HCT116 (cell line): Measurements from ENCODE around the gene BARX1. TPM values are rescaled to one million over a fixed set of nuclear protein-coding genes. Genes with fewer than 3 reads are reported as not detected.
"Not testable (repeated sequence)": the region's sequence is repeated elsewhere in the genome, so short reads cannot be mapped to it uniquely, and the experiment has no call there.

ENCODE experiments used
- ATAC-seq: fragments of 200-7000 bp; cut with Tn5 transposase; 2 replicates; pipeline ENCODE4 v1.9.1; 2020; ENCODE audit warnings: mild to moderate bottlenecking, moderate library complexity
- BruUV-seq: library from RNA; stranded (reverse); fragments of 400-500 nt; replicated peaks from 2 replicates; lab custom pipeline; 2021; lab: Mats Ljungman, UMichigan
- CTCF ChIA-PET: fragments of 300-600 bp; sonication (Branson Sonifier 250); formaldehyde crosslinking; loops from one replicate; lab custom pipeline; 2021; ENCODE audit warnings: antibody characterized with exemption; lab: Charles Lee
- POLR2A ChIA-PET: fragments of 300-600, 350-600 bp; sonication (Branson Sonifier 250); formaldehyde crosslinking; loops from one replicate; lab custom pipeline; 2021; ENCODE audit warnings: antibody characterized with exemption; lab: Charles Lee
- RAD21 ChIA-PET, 2 experiments: fragments of 300-600 bp; sonication (Branson Sonifier 250); formaldehyde crosslinking; loops; one replicate each; lab custom pipeline; 2023; ENCODE audit warnings: low total read pairs in 2 of 2; ENCODE audit not compliant: uncharacterized antibody in 2 of 2, unreplicated experiment in 2 of 2, low non-redundant PET in 1 of 2; lab: Charles Lee
- DNase-seq: peaks from one replicate; pipeline ENCODE4 v3.0.0-alpha.2; 2010; ENCODE audit warnings: low read depth, low spot score
- H2AFZ ChIP-seq: fragments of 200-600 bp; shearing (Covaris generic), sonication (generic); 2 replicates; pipeline ENCODE4 v1.6.1; 2017; ENCODE audit warnings: low read depth, mixed run types, mixed read lengths, antibody characterized with exemption, low read length; ENCODE audit not compliant: poor library complexity, severe bottlenecking
- H3K27ac ChIP-seq: 2 replicates; pipeline ENCODE4 v1.5.1; 2012; ENCODE audit warnings: low read depth, low read length
- H3K27me3 ChIP-seq: fragments of 200-600 bp; sonication (generic); 2 replicates; pipeline ENCODE4 v1.6.1; 2016; ENCODE audit warnings: mixed run types, low read length, mixed read lengths; ENCODE audit not compliant: insufficient read depth
- H3K36me3 ChIP-seq, 2 experiments: fragments of 200-500 bp in 1 of 2; fragments of 200-600 bp in 1 of 2; sonication (Bioruptor generic) in 1 of 2; sonication (generic) in 1 of 2; 2 replicates each; pipeline versions ENCODE4 v1.5.1 to v1.6.1; 2014 to 2016; ENCODE audit warnings: low read length in 2 of 2, inconsistent platforms in 1 of 2, mixed read lengths in 1 of 2, mixed run types in 1 of 2; ENCODE audit not compliant: insufficient read depth in 2 of 2, control insufficient read depth in 1 of 2
- H3K4me1 ChIP-seq, 2 experiments: fragments of 200-600 bp in 1 of 2; sonication (generic) in 1 of 2; 2 replicates each; pipeline versions ENCODE4 v1.5.1 to v1.6.1; 2012 to 2017; ENCODE audit warnings: low read length in 2 of 2, inconsistent platforms in 1 of 2, mild to moderate bottlenecking in 1 of 2, mixed read lengths in 1 of 2, mixed run types in 1 of 2, moderate library complexity in 1 of 2; ENCODE audit not compliant: insufficient read depth in 2 of 2, control insufficient read depth in 1 of 2
- H3K4me2 ChIP-seq: fragments of 200-600 bp; sonication (generic); 2 replicates; pipeline ENCODE4 v1.6.1; 2017; ENCODE audit warnings: mixed run types, low read length, mixed read lengths
- H3K4me3 ChIP-seq, 2 experiments: fragments of 200-600 bp in 1 of 2; sonication (generic) in 1 of 2; replicated peaks in 1 of 2; 2 replicates each; pipeline ENCODE4 v1.5.1; 2011 to 2016; ENCODE audit warnings: low read length in 2 of 2, control low read depth in 1 of 2, low read depth in 1 of 2, mild to moderate bottlenecking in 1 of 2, mixed read lengths in 1 of 2, mixed run types in 1 of 2
- H3K79me2 ChIP-seq: fragments of 200-600 bp; sonication (generic); 2 replicates; pipeline ENCODE4 v1.6.1; 2017; ENCODE audit warnings: mild to moderate bottlenecking, mixed run types, low read length, moderate library complexity, mixed read lengths; ENCODE audit not compliant: insufficient read depth
- H3K9ac ChIP-seq: fragments of 200-600 bp; sonication (generic); 2 replicates; pipeline ENCODE4 v1.6.1; 2016; ENCODE audit warnings: low read length, mixed read lengths
- H3K9me2 ChIP-seq: fragments of 200-600 bp; sonication (generic), shearing (Covaris generic); 2 replicates; pipeline ENCODE4 v1.6.1; 2017; ENCODE audit warnings: mixed run types, mild to moderate bottlenecking, moderate library complexity; ENCODE audit not compliant: insufficient read depth
- H3K9me3 ChIP-seq, 2 experiments: fragments of 200-500 bp in 1 of 2; fragments of 200-600 bp in 1 of 2; sonication (Bioruptor generic) in 1 of 2; sonication (generic) in 1 of 2; 2 replicates each; pipeline ENCODE4 v1.6.1; 2014 to 2017; ENCODE audit warnings: low read length in 2 of 2, mixed read lengths in 2 of 2, inconsistent platforms in 1 of 2, low read depth in 1 of 2, mild to moderate bottlenecking in 1 of 2, mixed run types in 1 of 2, moderate library complexity in 1 of 2; ENCODE audit not compliant: control insufficient read depth in 1 of 2, insufficient read depth in 1 of 2
- H4K20me1 ChIP-seq: fragments of 200-600 bp; sonication (generic), shearing (Covaris generic); 2 replicates; pipeline ENCODE4 v1.6.1; 2017; ENCODE audit warnings: mixed run types, mild to moderate bottlenecking, moderate library complexity; ENCODE audit not compliant: insufficient read depth
- EZH2phosphoT487 ChIP-seq: fragments of 200-600 bp; IDR thresholded peaks from 2 replicates; pipeline ENCODE4 v1.6.1; 2018; ENCODE audit warnings: antibody characterized with exemption, borderline replicate concordance
- JUND ChIP-seq: IDR thresholded peaks from 2 replicates; pipeline ENCODE4 v1.6.1; 2012
- POLR2A ChIP-seq: IDR thresholded peaks from 2 replicates; pipeline ENCODE4 v1.7.0; 2011; ENCODE audit warnings: borderline replicate concordance; ENCODE audit not compliant: insufficient read depth, insufficient read length; ENCODE audit errors: extremely low read depth
- RAD21 ChIP-seq: IDR thresholded peaks from 2 replicates; pipeline ENCODE4 v1.6.1; 2012; ENCODE audit warnings: low read depth, mild to moderate bottlenecking
- REST ChIP-seq: IDR thresholded peaks from 2 replicates; pipeline ENCODE4 v1.6.1; 2012; ENCODE audit warnings: low read depth
- SIN3A ChIP-seq: IDR thresholded peaks from 2 replicates; pipeline ENCODE4 v1.6.1; 2012; ENCODE audit warnings: low read depth
- SRF ChIP-seq: IDR thresholded peaks from 2 replicates; pipeline ENCODE4 v1.6.1; 2012; ENCODE audit warnings: low read depth
- intact Hi-C: fragments of 100-400 bp; cut with micrococcal nuclease; formaldehyde crosslinking; loops from 2 replicates; pipeline ENCODE4 v1.10.0; 2022
- total RNA-seq: library from RNA; stranded (reverse); gene quantifications from one replicate; pipeline ENCODE4 v1.2.1, GENCODE V29; 2021; ENCODE audit not compliant: unreplicated experiment
- TF ChIP-seq, protein P1 (sequence below): IDR thresholded peaks from 2 replicates; pipeline ENCODE4 v1.6.1; 2012

Gene BARX1
- total RNA-seq, 1 experiment from 2014 or later = not detected

DNA sequence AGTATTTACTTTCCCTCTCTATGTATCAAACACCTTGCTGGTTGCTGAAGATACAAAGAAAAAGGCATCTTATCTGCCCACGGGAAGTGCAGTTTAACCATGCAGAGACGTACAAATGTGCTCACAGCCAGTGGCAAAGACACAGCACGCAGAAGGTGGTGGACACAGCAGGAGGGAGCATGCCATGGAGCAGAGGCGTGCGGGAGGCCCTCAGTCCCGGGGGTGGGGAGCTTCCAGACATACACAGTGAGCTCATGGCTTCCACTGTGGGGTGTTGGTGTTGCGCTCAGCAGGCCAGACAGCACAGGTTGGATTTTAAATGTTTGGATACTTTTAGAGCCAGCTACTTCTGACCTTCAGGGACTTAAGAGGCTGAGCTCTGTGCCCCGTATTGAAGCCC lies 8.8 kb upstream of the BARX1 start:
- Histone ChIP-seq H3K9ac (no peak overlapping the region), H3K79me2 (no peaks in the 10 kb centered on the region), H4K20me1 (no peaks in the 10 kb centered on the region), H2AFZ (no peak overlapping the region), H3K9me3 (no peaks in the 10 kb centered on the region), H3K36me3 (no peaks in the 10 kb centered on the region), H3K27me3 (no peaks in the 10 kb centered on the region), H3K4me2 (no peak overlapping the region), H3K27ac (no peak overlapping the region), H3K4me1 (peaks cover 0 to 6% of the 10 kb centered on the region in 2 experiments; a peak in 1 of 4 replicates), H3K9me2 (no peaks in the 10 kb centered on the region), H3K4me3 (no peak overlapping the region)
- DNase-seq (no peak), ATAC-seq (no peak)
- CTCF ChIA-PET = interaction anchor here (1.0 to 2.2 kb wide), 3 partner anchors 149 to 282 kb away, joined by 3 to 18 read pairs (median 4); no protein-coding TSS in a partner anchor
- intact Hi-C loops = loop anchor here (1.0 to 2.0 kb wide), 3 partner anchors 137 to 282 kb away; no protein-coding TSS in a partner anchor
- POLR2A ChIA-PET = no interaction called here
- no TSS peak for BruUV-seq
- RAD21 ChIA-PET = no interaction called here
- TF ChIP-seq SIN3A = no peak
- TF ChIP-seq SRF = no peak
- no peak for TF ChIP-seq EZH2phosphoT487
- TF ChIP-seq POLR2A = no peak
- TF ChIP-seq JUND = no peak
- no peak for TF ChIP-seq REST
- no peak for TF ChIP-seq RAD21
- TF ChIP-seq, protein P1, sequence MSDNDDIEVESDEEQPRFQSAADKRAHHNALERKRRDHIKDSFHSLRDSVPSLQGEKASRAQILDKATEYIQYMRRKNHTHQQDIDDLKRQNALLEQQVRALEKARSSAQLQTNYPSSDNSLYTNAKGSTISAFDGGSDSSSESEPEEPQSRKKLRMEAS = no peak

- intact Hi-C loops = loop anchor here (1.0 to 2.0 kb wide), 3 partner anchors 137 to 281 kb away; no protein-coding TSS in a partner anchor
- H3K27me3 ChIP-seq, RAD21 ChIA-PET, H4K20me1 ChIP-seq, H3K79me2 ChIP-seq, BruUV-seq, H3K27ac ChIP-seq, H3K9ac ChIP-seq, H3K9me3 ChIP-seq, H3K36me3 ChIP-seq, H3K9me2 ChIP-seq, H3K4me3 ChIP-seq, H3K4me1 ChIP-seq, DNase-seq, POLR2A ChIA-PET, ATAC-seq: not testable (repeated sequence)
- CTCF ChIA-PET = interaction anchor here (1.0 to 2.2 kb wide), 4 partner anchors 143 to 281 kb away, joined by 3 to 18 read pairs (median 4); no protein-coding TSS in a partner anchor
- H2AFZ ChIP-seq = peak overlapping the region; percentile 91
- peak overlapping the region; percentile 52; the same call in 1 of the 2 replicates for H3K4me2 ChIP-seq
These were observed 8.3 kb upstream of the BARX1 start for GRCh38 chr9:93963489-93963888.
